ENCODE results near the gene FASTKD1. TPM values are rescaled to one million over a fixed set of nuclear protein-coding genes. Genes with fewer than 3 reads are reported as not detected.

FASTKD1 gene
- total RNA-seq, 1 experiment from 2014 or later: 21.1 TPM

DNA sequence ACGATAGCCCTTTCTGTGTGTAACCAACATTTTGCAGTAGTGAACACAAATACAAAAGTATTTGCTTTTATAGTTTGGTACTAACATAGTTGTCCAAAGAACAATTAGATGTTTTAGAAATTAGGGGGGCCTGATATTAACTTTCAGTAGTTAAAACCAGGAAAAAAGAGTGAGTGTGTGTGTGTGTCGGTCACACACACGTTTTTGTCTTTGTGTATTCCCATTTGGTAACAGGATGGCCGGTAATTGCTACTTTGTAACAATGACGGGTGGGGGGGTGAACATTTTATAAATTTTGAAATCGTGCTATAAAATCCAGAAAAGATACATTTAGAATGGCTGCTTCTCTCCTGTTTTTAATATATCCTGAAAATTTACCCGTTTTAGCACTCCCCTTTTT is 12.0 kb upstream of the FASTKD1 start:
- BruUV-seq (replicated peaks): no TSS peak
- intact Hi-C loops (cut with micrococcal nuclease): loop anchor here (10.0 kb wide), 2 partner anchors 109 to 111 kb away; partner anchors contain the start of genes BBS5, CFAP210 and PHOSPHO2
- Histone ChIP-seq H3F3A (ENCODE audit: low read length, unreplicated experiment) (no peaks in the 10 kb centered on the region), H3K9me3 (ENCODE audit: low read length) (no peaks in the 10 kb centered on the region), H4K20me1 (ENCODE audit: low read length) (peaks cover 21% of the 10 kb centered on the region), H3K4me2 (ENCODE audit: low read length) (peak overlapping the region; percentile 100), H2AFZ (ENCODE audit: low read length) (no peak overlapping the region), H3K9me2 (replicated peaks; ENCODE audit: low read length) (no peaks in the 10 kb centered on the region), H3K27ac (ENCODE audit: low read length) (no peak overlapping the region), H3K9ac (ENCODE audit: low read length) (peak overlapping the region; percentile 95), H3K4me1 (ENCODE audit: insufficient read depth, low read length) (peaks cover 5% of the 10 kb centered on the region; the same call in 1 of the 2 replicates), H3K36me3 (ENCODE audit: low read depth, low read length) (no peaks in the 10 kb centered on the region), H3K79me2 (ENCODE audit: low read length) (peaks cover 65% of the 10 kb centered on the region), H3K27me3 (ENCODE audit: low read length) (no peaks in the 10 kb centered on the region), H3K4me3 (ENCODE audit: low read length) (peak overlapping the region; percentile 88)
- TF ChIP-seq, protein P1, sequence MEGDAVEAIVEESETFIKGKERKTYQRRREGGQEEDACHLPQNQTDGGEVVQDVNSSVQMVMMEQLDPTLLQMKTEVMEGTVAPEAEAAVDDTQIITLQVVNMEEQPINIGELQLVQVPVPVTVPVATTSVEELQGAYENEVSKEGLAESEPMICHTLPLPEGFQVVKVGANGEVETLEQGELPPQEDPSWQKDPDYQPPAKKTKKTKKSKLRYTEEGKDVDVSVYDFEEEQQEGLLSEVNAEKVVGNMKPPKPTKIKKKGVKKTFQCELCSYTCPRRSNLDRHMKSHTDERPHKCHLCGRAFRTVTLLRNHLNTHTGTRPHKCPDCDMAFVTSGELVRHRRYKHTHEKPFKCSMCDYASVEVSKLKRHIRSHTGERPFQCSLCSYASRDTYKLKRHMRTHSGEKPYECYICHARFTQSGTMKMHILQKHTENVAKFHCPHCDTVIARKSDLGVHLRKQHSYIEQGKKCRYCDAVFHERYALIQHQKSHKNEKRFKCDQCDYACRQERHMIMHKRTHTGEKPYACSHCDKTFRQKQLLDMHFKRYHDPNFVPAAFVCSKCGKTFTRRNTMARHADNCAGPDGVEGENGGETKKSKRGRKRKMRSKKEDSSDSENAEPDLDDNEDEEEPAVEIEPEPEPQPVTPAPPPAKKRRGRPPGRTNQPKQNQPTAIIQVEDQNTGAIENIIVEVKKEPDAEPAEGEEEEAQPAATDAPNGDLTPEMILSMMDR (conservative IDR thresholded peaks at IDR 0.05; ENCODE audit: low read depth, low read length): no peak
- TF ChIP-seq EZH2phosphoT487 (IDR thresholded peaks at IDR 0.05; ENCODE audit: borderline replicate concordance, low read length): no peak
- no peak for TF ChIP-seq EZH2 (IDR thresholded peaks at IDR 0.05; ENCODE audit: low read length, unreplicated experiment)
- CTCF ChIA-PET: no interaction called here
- DNase-seq: no peak
- POLR2A ChIA-PET (ENCODE audit: unreplicated experiment): no interaction called here
- ATAC-seq: no peak

DNA sequence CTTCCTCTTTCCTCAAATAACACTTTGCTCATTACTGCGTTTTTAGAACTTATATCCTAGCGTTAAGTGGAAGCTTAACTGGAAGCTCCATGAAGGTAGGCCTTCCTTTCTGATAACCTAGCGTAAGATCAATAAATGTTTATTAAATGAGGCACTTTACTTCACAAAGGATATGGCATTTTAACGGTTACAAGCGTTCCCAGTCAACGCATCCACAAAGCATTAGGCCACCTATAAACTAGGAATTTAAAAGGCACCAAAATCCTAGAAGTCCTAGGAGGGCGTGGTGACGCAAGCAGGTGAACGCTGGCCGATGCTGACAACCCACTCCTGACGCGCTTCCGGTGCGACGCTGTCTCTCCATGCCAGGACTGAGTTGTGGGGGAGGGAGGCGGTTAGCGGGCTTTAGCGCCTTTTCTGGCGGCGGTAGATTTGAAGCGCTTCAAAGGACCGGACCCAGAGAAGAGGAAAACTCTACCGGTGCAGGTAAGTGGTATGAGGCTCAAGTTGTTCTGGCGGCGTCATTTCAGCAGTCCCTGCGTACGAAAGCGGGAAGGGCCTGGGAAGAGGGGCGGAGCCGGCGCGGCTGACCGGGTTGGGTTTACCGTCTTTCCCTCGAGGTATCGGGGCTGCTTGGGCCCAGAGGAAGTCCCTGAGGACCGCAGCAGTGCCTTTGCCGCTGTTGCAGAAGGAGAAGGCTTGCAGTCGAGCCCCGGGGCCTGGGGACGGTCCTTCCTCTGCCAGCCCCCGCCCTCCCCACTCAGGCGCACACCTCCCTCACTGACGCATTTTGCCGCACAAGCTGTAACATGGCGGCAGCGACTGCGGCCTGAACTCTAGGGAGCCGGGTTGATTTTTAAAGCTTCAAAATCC is 10.6 kb upstream of the FASTKD1 start, which contains the start of gene PPIG:
TSS of gene PPIG (plus strand) at position 347 of the 873 bp plus-strand sequence. CDS start 19,691 bp downstream, outside the sequence.
- POLR2A ChIA-PET (ENCODE audit: unreplicated experiment): interaction anchor here (0.6 kb wide), 2 partner anchors 11 to 1426 kb away, joined by 3 to 9 read pairs; no protein-coding TSS in a partner anchor
- BruUV-seq (replicated peaks): TSS peak; percentile 90
- Histone ChIP-seq H3K4me2 (ENCODE audit: low read length) (peak within 1 kb of the TSS; percentile 100), H3K9ac (ENCODE audit: low read length) (peak within 1 kb of the TSS; percentile 95), H3K27ac (ENCODE audit: low read length) (peak within 1 kb of the TSS; percentile 82), H3K27me3 (ENCODE audit: low read length) (no peaks in the 10 kb centered on the region), H4K20me1 (ENCODE audit: low read length) (peaks cover 21% of the 10 kb centered on the region), H3K9me2 (replicated peaks; ENCODE audit: low read length) (no peaks in the 10 kb centered on the region), H3K79me2 (ENCODE audit: low read length) (peaks cover 51% of the 10 kb centered on the region), H3K4me1 (ENCODE audit: insufficient read depth, low read length) (peaks cover 5% of the 10 kb centered on the region; the same call in 1 of the 2 replicates), H3F3A (ENCODE audit: low read length, unreplicated experiment) (no peaks in the 10 kb centered on the region), H2AFZ (ENCODE audit: low read length) (peak within 1 kb of the TSS; percentile 81), H3K9me3 (ENCODE audit: low read length) (no peaks in the 10 kb centered on the region), H3K4me3 (ENCODE audit: low read length) (peak within 1 kb of the TSS; percentile 88), H3K36me3 (ENCODE audit: low read depth, low read length) (no peaks in the 10 kb centered on the region)
- TF ChIP-seq, protein P1 (conservative IDR thresholded peaks at IDR 0.05; ENCODE audit: low read depth, low read length): no peak
- no peak for TF ChIP-seq EZH2phosphoT487 (IDR thresholded peaks at IDR 0.05; ENCODE audit: borderline replicate concordance, low read length)
- TF ChIP-seq EZH2 (IDR thresholded peaks at IDR 0.05; ENCODE audit: low read length, unreplicated experiment): no peak
- intact Hi-C loops (cut with micrococcal nuclease): loop anchor here (10.0 kb wide), 2 partner anchors 109 to 111 kb away; partner anchors contain the start of genes BBS5, CFAP210 and PHOSPHO2
- CTCF ChIA-PET: no interaction called here
- ATAC-seq: peak; percentile 89
- DNase-seq: peak; percentile 90

Measured in PC-3 (cell line).